A673 (cell line): ENCODE results near the gene CAMSAP1. TPM values are rescaled to one million over a fixed set of nuclear protein-coding genes. Genes with fewer than 3 reads are reported as not detected.

Experiments used
- BruUV-seq: library from RNA; stranded (reverse); fragments of 400-500 nt; replicated peaks from 2 replicates; lab custom pipeline; 2021; lab: Mats Ljungman, UMichigan
- CTCF ChIA-PET: fragments of 300-600 bp; sonication (Branson Sonifier 250); formaldehyde crosslinking; loops from one replicate; lab custom pipeline; 2022; ENCODE audit warnings: antibody characterized with exemption; lab: Charles Lee
- POLR2A ChIA-PET: fragments of 300-600 bp; sonication (Branson Sonifier 250); formaldehyde crosslinking; loops from one replicate; lab custom pipeline; 2022; ENCODE audit warnings: antibody characterized with exemption; ENCODE audit not compliant: low non-redundant PET; lab: Charles Lee
- DNase-seq: peaks from one replicate; pipeline ENCODE4 v3.0.0-alpha.2; 2015; ENCODE audit warnings: low spot score
- H3K27ac ChIP-seq: fragments of 200-600 bp; sonication (generic); 2 replicates; pipeline ENCODE4 v1.5.1; 2016; ENCODE audit warnings: mixed run types, low read depth, mild to moderate bottlenecking, mixed read lengths, antibody characterized with exemption, low read length; ENCODE audit not compliant: poor library complexity, severe bottlenecking
- H3K27me3 ChIP-seq: fragments of 200-600 bp; sonication (generic); replicated peaks from 2 replicates; pipeline ENCODE4 v1.6.1; 2017; ENCODE audit warnings: mixed run types, low read depth, mild to moderate bottlenecking, mixed read lengths, antibody characterized with exemption, low read length; ENCODE audit not compliant: insufficient read depth, poor library complexity
- H3K36me3 ChIP-seq: fragments of 200-600 bp; sonication (generic); 2 replicates; pipeline ENCODE4 v1.6.1; 2016; ENCODE audit warnings: mixed run types, mild to moderate bottlenecking, mixed read lengths, antibody characterized with exemption, low read length; ENCODE audit not compliant: insufficient read depth, poor library complexity, severe bottlenecking
- H3K4me1 ChIP-seq: fragments of 200-600 bp; sonication (generic); 2 replicates; pipeline ENCODE4 v1.6.1; 2017; ENCODE audit warnings: mixed run types, mild to moderate bottlenecking, mixed read lengths, antibody characterized with exemption, low read length; ENCODE audit not compliant: insufficient read depth, poor library complexity, severe bottlenecking
- H3K4me3 ChIP-seq: fragments of 200-600 bp; sonication (generic); 2 replicates; pipeline ENCODE4 v1.5.1; 2016; ENCODE audit warnings: low read depth, mixed run types, mild to moderate bottlenecking, mixed read lengths, low read length; ENCODE audit not compliant: poor library complexity, severe bottlenecking
- H3K9me3 ChIP-seq: fragments of 200-600 bp; sonication (generic); 2 replicates; pipeline ENCODE4 v1.6.1; 2016; ENCODE audit warnings: mixed run types, low read depth, mild to moderate bottlenecking, mixed read lengths, antibody characterized with exemption, low read length; ENCODE audit not compliant: poor library complexity, severe bottlenecking
- EZH2 ChIP-seq: fragments of 200-600 bp; sonication (generic); IDR thresholded peaks from 2 replicates; pipeline ENCODE4 v1.6.1; 2017; ENCODE audit warnings: borderline replicate concordance, low read depth, mild to moderate bottlenecking, mixed read lengths, antibody characterized with exemption, low read length; ENCODE audit not compliant: poor library complexity, severe bottlenecking
- intact Hi-C: fragments of 100-400 bp; cut with micrococcal nuclease; formaldehyde crosslinking; loops from one replicate; pipeline ENCODE4 v1.10.0; 2022; ENCODE audit not compliant: unreplicated experiment
- total RNA-seq: library from RNA; stranded (reverse); gene quantifications from 2 replicates; pipeline ENCODE4 v1.2.3, GENCODE V29; 2021
- TF ChIP-seq, protein P1 (sequence below): fragments of 300-800, 200-600 bp; sonication (generic); conservative IDR thresholded peaks from 2 replicates; pipeline ENCODE4 v1.5.1; 2017; ENCODE audit warnings: low read depth, mild to moderate bottlenecking, antibody characterized with exemption, low read length, moderate library complexity, mixed read lengths

Gene CAMSAP1
- total RNA-seq, 1 experiment from 2014 or later = 52.3 TPM

GRCh38 chr9:135797507-135798262 lies 109.7 kb downstream of the CAMSAP1 start:
- peak; percentile 76 for DNase-seq
- no TSS peak for BruUV-seq
- intact Hi-C loops = loop anchor here (10.0 kb wide), 1 partner anchor 327 kb away; no protein-coding TSS in a partner anchor

DNA sequence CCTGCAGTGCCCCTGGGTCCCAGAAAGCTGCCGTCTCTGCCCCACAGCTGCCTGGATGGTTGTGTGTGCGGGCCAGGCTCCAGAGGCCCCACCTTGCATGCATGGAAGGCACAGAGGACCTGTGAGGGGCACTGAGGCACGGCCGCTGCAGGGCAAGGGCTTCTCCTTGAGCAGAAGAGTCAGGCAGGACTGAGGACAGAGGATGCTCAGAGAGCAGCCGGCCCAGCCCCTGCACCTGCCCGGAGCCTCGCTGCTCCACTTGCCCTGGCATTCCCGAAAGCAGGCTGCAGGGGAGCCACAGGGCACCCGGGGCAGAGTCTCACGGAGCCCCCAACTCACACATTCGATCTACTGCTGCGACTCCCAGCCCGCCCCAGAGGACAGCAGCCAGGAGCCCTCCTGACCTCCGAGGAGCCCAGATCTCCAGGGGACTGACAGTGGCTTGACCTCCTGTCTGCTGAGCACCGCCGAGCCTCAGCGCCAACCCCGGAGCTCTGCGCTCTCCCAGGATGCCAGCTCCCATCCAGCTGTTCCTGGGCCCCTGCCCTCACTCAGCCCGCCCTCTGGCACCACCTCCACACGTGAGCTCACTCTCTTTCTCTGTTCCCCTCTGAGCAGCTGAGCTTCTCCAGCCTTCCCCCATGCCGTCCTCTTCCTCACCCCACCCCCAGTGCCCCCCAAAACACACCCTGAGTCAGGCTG lies 110.4 kb downstream of the CAMSAP1 start:
- Histone ChIP-seq H3K27me3 (no peaks in the 10 kb centered on the region), H3K4me3 (no peak overlapping the region), H3K27ac (no peak overlapping the region), H3K9me3 (no peaks in the 10 kb centered on the region), H3K4me1 (peaks cover 4% of the 10 kb centered on the region), H3K36me3 (no peaks in the 10 kb centered on the region)
- intact Hi-C loops = loop anchor here (10.0 kb wide), 1 partner anchor 328 kb away; no protein-coding TSS in a partner anchor
- CTCF ChIA-PET = interaction anchor here (0.5 kb wide), 1 partner anchor 87 kb away, joined by 8 read pairs; no protein-coding TSS in a partner anchor
- BruUV-seq = no TSS peak
- POLR2A ChIA-PET = no interaction called here
- no peak for DNase-seq
- TF ChIP-seq, protein P1, sequence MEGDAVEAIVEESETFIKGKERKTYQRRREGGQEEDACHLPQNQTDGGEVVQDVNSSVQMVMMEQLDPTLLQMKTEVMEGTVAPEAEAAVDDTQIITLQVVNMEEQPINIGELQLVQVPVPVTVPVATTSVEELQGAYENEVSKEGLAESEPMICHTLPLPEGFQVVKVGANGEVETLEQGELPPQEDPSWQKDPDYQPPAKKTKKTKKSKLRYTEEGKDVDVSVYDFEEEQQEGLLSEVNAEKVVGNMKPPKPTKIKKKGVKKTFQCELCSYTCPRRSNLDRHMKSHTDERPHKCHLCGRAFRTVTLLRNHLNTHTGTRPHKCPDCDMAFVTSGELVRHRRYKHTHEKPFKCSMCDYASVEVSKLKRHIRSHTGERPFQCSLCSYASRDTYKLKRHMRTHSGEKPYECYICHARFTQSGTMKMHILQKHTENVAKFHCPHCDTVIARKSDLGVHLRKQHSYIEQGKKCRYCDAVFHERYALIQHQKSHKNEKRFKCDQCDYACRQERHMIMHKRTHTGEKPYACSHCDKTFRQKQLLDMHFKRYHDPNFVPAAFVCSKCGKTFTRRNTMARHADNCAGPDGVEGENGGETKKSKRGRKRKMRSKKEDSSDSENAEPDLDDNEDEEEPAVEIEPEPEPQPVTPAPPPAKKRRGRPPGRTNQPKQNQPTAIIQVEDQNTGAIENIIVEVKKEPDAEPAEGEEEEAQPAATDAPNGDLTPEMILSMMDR = no peak
- no peak for TF ChIP-seq EZH2

More at GRCh38 chr9:135797507-135798262, 109.7 kb downstream of the CAMSAP1 start:
- POLR2A ChIA-PET = no interaction called here
- CTCF ChIA-PET = interaction anchor here (0.5 kb wide), 1 partner anchor 88 kb away, joined by 8 read pairs; no protein-coding TSS in a partner anchor
- Histone ChIP-seq H3K36me3 (no peaks in the 10 kb centered on the region), H3K27ac (no peak overlapping the region), H3K27me3 (no peaks in the 10 kb centered on the region), H3K9me3 (no peaks in the 10 kb centered on the region), H3K4me3 (no peak overlapping the region), H3K4me1 (peaks cover 4% of the 10 kb centered on the region)
- TF ChIP-seq, protein P1 = peak; percentile 97
- no peak for TF ChIP-seq EZH2

DNA sequence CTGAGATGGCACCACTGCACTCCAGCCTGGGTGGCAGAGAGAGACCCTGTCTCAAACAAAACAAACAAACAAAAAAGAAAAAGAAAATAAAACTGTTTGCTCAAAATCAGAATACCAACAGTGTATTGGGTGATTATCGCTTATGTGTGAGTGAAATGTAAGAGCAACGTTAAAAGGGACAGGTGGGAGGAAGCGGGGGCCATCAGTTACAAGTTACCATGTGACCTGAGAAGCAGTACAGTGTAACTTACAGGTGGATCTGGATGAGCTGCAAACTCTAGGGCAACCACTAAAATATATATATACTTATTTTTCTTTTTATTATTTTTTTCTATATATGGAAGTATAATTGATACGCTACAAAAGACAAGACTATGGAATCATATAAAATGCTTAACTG lies 112.0 kb downstream of the CAMSAP1 start:
- no peak overlapping the region for H3K27ac ChIP-seq
- no peak for DNase-seq
- POLR2A ChIA-PET = no interaction called here
- no peak overlapping the region for H3K4me3 ChIP-seq
- H3K9me3 ChIP-seq = no peaks in the 10 kb centered on the region
- H3K36me3 ChIP-seq = no peaks in the 10 kb centered on the region
- BruUV-seq = no TSS peak
- intact Hi-C loops = loop anchor here (10.0 kb wide), 1 partner anchor 329 kb away; no protein-coding TSS in a partner anchor
- H3K27me3 ChIP-seq = no peaks in the 10 kb centered on the region
- TF ChIP-seq EZH2 = no peak
- TF ChIP-seq, protein P1 = no peak
- CTCF ChIA-PET = no interaction called here
- H3K4me1 ChIP-seq = peaks cover 4% of the 10 kb centered on the region
